Suprapubic skin (tissue), 4 donors: ENCODE results near the gene GPC5.
"Not testable (repeated sequence)": the region's sequence is repeated elsewhere in the genome, so short reads cannot be mapped to it uniquely, and the experiment has no call there.

Experiments
- POLR2A ChIP-seq, 2 donors: fragments of 450-650 bp; IDR thresholded peaks; one replicate each; pipeline ENCODE4 v1.6.1; 2017; ENCODE audit warnings: antibody characterized with exemption in 2 of 2, mild to moderate bottlenecking in 2 of 2, moderate library complexity in 2 of 2
- POLR2AphosphoS5 ChIP-seq, 3 donors: sonication (generic); formaldehyde crosslinking; IDR thresholded peaks; one replicate each; pipeline ENCODE4 v1.6.1; 2017; ENCODE audit warnings: antibody characterized with exemption in 3 of 3

DNA sequence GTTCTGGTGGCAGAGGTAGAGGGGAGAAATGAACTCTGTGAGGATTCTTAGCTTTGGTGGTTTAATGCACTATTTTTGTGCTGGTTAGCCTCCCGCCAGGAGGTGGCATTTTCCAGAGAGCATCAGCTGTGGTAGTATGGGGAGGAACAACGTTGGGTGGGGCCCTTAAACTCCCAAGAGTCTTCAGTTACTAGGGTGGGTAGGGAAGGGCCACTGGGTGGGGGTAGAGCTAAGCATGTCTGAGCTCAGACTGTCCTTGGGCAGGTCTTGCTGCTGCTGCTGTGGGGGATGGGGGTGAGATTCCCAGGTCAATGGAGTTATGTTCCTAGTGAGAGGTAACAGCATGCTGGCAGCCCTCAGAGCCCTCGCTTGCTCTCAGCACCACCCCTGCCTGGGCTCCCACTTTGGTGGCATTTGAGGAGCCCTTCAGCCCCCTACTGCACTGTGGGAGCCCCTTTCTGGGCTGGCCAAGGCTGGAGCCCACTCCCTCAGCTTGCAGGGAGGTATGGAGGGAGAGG lies 897.8 kb downstream of the GPC5 start:
- TF ChIP-seq POLR2A, POLR2AphosphoS5 (IDR thresholded peaks at IDR 0.05): not testable (repeated sequence)
